IMR-90 (cell line): ENCODE data around the gene FNDC3B.

Source experiments
- CEBPB ChIP-seq: IDR thresholded peaks from 2 replicates; pipeline ENCODE4 v1.6.1; 2012; ENCODE audit warnings: low read depth, low read length, improper control_type of control experiment
- CHD1 ChIP-seq: IDR thresholded peaks from 2 replicates; pipeline ENCODE4 v1.6.1; 2012; ENCODE audit warnings: low read depth, low read length, improper control_type of control experiment
- MAFK ChIP-seq: IDR thresholded peaks from 2 replicates; pipeline ENCODE4 v1.6.1; 2012; ENCODE audit warnings: low read depth, low read length, improper control_type of control experiment
- POLR2A ChIP-seq: IDR thresholded peaks from 2 replicates; pipeline ENCODE4 v1.6.1; 2012; ENCODE audit warnings: mild to moderate bottlenecking, low read depth, low read length
- RAD21 ChIP-seq: IDR thresholded peaks from 2 replicates; pipeline ENCODE4 v1.6.1; 2012; ENCODE audit warnings: low read length, improper control_type of control experiment
- SMC3 ChIP-seq: fragments of 150-350 bp; IDR thresholded peaks from 2 replicates; pipeline ENCODE4 v1.6.1; 2016; ENCODE audit warnings: low read depth, mild to moderate bottlenecking, antibody characterized with exemption, low read length, moderate library complexity
- USF2 ChIP-seq: fragments of 150-350 bp; IDR thresholded peaks from 2 replicates; pipeline ENCODE4 v1.6.1; 2017; ENCODE audit warnings: mild to moderate bottlenecking, antibody characterized with exemption, low read length, low read depth
- TF ChIP-seq, protein P1 (sequence below): conservative IDR thresholded peaks from 2 replicates; pipeline ENCODE4 v1.5.1; 2012; ENCODE audit warnings: mild to moderate bottlenecking, low read depth, low read length, improper control_type of control experiment

DNA sequence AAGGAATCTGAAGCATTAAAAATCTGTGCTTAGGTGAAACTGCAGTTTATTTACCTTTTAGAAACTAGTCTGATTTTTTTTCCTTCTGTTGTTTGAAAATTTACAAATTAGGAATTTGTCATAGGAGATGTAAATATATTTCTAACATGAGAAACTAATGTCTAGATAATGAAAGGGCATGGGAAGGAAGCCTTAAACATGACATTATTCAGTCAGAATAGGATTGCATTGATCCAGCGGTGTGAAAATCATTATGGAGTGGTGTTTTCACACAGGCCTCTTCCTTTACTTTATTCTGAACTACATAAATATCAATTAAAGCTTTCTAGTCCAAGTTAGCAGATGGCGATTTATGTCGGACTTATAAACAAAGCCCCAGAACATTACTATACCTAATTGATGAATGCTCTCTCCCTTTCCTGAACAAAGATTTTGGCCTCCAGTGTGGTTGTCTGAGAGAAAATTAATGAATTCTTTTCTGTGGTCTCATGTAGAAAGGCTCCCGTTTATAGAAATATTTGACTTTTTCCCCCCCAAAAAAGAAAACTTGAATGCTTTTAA is 37.9 kb downstream of the FNDC3B start:
- TF ChIP-seq CEBPB: no peak
- no peak for TF ChIP-seq POLR2A
- no peak for TF ChIP-seq CHD1
- TF ChIP-seq, protein P1, sequence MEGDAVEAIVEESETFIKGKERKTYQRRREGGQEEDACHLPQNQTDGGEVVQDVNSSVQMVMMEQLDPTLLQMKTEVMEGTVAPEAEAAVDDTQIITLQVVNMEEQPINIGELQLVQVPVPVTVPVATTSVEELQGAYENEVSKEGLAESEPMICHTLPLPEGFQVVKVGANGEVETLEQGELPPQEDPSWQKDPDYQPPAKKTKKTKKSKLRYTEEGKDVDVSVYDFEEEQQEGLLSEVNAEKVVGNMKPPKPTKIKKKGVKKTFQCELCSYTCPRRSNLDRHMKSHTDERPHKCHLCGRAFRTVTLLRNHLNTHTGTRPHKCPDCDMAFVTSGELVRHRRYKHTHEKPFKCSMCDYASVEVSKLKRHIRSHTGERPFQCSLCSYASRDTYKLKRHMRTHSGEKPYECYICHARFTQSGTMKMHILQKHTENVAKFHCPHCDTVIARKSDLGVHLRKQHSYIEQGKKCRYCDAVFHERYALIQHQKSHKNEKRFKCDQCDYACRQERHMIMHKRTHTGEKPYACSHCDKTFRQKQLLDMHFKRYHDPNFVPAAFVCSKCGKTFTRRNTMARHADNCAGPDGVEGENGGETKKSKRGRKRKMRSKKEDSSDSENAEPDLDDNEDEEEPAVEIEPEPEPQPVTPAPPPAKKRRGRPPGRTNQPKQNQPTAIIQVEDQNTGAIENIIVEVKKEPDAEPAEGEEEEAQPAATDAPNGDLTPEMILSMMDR: no peak
- no peak for TF ChIP-seq RAD21
- no peak for TF ChIP-seq MAFK
- no peak for TF ChIP-seq USF2
- TF ChIP-seq SMC3: no peak
